GM10248 (cell line): Measurements from ENCODE around the gene GLB1L3.

ENCODE experiments used
- CTCF ChIA-PET: fragments of 300-600 bp; sonication (Branson Sonifier 250); formaldehyde crosslinking; extraction: SDS; loops from one replicate; lab custom pipeline; 2021; ENCODE audit warnings: antibody characterized with exemption; lab: Yijun Ruan, JAX
- POLR2A ChIA-PET: fragments of 350-650 bp; sonication (Branson Sonifier 250); formaldehyde crosslinking; extraction: SDS; loops from one replicate; lab custom pipeline; 2020; ENCODE audit warnings: antibody characterized with exemption; lab: Yijun Ruan, JAX
- DNase-seq: peaks from one replicate; pipeline ENCODE4 v3.0.0; 2012; ENCODE audit errors: extremely low spot score
- CTCF ChIP-seq: IDR thresholded peaks from 2 replicates; pipeline ENCODE4 v1.5.1; 2012; ENCODE audit warnings: mild to moderate bottlenecking, low read depth; ENCODE audit errors: extremely low read depth, missing control alignments, control extremely low read depth

Gene GLB1L3

GRCh38 chr11:134267966-134268365, 8.2 kb upstream of the GLB1L3 start:
- no peak for TF ChIP-seq CTCF
- POLR2A ChIA-PET: no interaction called here
- DNase-seq: no peak
- CTCF ChIA-PET: interaction anchor here (1.5 kb wide), 1 partner anchor 14 kb away, joined by 4 read pairs; the partner anchor contains the start of gene ACAD8

- POLR2A ChIA-PET: no interaction called here
- peak; percentile 7 for TF ChIP-seq CTCF
- no peak for DNase-seq
- CTCF ChIA-PET: interaction anchor here (0.7 to 13.2 kb wide), 4 partner anchors 7 to 17 kb away, joined by 3 to 99 read pairs (median 4); no protein-coding TSS in a partner anchor
Measured at GRCh38 chr11:134270250-134270714, 5.9 kb upstream of the GLB1L3 start.

GRCh38 chr11:134271978-134272377, 4.2 kb upstream of the GLB1L3 start:
- ChIA-PET CTCF (interaction anchor here (1.3 to 13.2 kb wide), 2 partner anchors 8 to 16 kb away, joined by 4 to 99 read pairs; no protein-coding TSS in a partner anchor), POLR2A (no interaction called here)
- no peak for TF ChIP-seq CTCF
- no peak for DNase-seq

DNA sequence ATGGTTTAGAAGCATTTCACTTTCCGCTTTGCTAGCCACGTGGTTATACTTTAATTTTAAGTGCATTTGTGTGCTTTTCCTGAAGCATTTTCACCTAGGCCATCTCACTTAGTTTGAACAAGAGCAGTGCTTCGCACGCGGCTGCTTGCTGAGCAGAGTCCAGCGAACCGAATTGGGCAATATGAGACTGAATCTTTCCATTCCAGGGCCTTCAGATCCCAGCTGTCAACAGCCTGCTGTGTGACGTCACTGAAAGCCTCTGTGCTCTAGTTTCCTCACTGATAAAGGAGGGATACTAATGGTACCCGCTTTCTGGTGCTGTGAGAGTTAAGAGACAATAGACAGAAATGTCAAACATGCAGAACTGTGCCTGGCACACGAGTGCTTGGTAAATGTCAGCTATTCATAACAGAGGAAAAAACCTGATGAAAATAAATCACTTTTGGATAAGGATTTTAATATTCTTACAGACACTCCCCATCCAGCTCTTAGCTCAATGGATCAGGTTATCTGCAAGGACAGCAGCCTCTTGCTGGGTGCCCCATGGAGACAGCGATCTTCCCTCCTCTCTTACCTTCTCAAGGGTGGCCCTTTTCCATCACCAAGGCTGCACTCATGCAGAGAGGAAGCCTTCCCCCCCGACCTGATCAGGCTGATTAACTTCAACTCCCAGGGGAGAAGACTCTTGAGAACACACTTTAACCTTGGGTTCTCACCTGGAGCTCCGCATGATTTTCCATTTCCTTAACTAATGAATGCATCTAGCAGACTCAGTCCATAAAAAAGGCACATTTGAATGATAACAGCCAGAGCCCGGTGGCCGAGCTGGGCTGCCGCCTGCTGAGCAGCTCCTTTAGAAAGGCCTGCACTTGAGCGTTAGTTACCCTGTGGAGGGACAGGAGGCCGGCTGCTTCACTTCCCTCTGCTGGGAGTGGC, 3.5 kb upstream of the GLB1L3 start:
- DNase-seq: no peak
- POLR2A ChIA-PET: no interaction called here
- TF ChIP-seq CTCF: no peak
- CTCF ChIA-PET: interaction anchor here (1.2 to 13.2 kb wide), 5 partner anchors 9 to 44 kb away, joined by 3 to 99 read pairs (median 5); partner anchors contain the start of genes ACAD8 and THYN1

DNA sequence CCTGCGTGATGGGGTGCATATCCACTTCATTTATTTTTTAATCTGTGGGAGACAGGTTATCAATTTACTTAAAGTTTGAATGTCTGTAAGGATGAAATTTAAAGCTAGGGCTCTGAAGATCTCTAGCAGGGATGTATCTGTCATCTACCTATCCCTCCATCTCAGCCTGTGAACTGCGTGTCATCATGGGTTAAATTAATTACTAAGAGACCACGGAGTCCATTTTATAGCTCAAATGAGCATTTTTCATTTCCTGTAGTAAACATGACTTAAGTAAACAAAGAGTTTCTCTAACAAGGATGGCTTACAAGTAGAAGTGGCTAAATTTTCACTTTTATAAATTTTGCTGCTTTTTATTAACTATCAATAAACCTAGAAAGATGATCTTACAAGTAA, 2.9 kb upstream of the GLB1L3 start:
- ChIA-PET POLR2A (no interaction called here), CTCF (interaction anchor here (1.2 to 13.2 kb wide), 5 partner anchors 10 to 44 kb away, joined by 3 to 99 read pairs (median 5); partner anchors contain the start of genes ACAD8 and THYN1)
- DNase-seq: no peak
- no peak for TF ChIP-seq CTCF

DNA sequence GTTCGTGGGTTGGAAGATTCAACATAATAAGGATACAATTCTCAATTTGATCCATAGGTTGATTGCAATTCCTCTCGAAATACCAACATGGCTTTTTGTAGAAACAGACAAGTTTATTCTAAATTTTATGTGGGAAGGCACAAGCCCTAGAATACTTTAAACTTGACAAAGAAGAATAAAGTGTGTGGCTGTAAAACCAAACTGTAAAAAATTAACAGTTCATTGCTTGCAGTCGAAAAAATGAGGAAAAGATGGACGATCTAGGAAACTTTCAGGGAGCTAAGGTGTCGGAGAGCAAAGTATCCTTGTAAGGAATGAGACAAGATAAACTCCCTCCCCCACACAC, 1.0 kb upstream of the GLB1L3 start:
- DNase-seq: no peak
- TF ChIP-seq CTCF: no peak
- POLR2A ChIA-PET: no interaction called here
- CTCF ChIA-PET: interaction anchor here (1.3 to 13.2 kb wide), 2 partner anchors 11 to 151 kb away, joined by 4 to 99 read pairs; no protein-coding TSS in a partner anchor
